Measurements from ENCODE around the gene CTRL.

The CTRL gene

DNA sequence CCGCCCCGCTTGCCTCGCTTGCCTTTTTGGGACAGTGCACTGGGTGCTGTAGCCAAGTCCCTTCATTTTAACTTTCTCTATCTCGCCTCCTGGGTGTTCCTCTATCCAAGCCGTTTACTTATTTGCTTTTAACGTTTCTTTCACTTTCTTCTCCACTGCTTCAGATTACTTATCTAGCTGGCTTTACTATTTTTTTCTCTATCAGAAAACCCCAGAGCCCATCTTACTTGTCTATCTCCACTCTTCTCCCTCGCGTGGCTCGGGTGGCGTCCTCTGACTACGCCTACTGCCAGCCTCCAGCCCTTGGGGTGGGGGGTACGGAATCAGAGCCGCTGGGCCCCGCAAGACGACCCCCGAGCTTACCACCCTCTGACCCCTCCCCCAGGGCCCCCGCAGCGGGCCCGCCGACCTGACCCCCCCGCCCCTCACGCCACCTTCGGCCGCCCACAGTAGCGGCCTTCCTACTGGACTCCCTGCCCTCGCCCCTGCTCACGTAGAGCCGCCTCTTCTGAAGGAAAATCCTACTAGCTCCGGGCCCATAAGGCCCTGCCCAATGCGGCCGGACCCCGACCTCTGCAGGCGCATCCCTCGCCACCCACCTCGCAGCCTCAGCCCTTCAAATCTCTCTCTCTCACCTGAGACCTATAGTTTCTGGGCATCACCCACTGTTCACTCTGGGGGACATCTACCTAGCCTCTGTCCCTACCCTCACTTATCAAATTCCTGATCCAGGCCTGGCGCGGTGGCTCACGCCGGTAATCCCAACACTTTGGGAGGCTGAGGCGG is 37.8 kb upstream of the CTRL start:
- TF ChIP-seq, protein P1, sequence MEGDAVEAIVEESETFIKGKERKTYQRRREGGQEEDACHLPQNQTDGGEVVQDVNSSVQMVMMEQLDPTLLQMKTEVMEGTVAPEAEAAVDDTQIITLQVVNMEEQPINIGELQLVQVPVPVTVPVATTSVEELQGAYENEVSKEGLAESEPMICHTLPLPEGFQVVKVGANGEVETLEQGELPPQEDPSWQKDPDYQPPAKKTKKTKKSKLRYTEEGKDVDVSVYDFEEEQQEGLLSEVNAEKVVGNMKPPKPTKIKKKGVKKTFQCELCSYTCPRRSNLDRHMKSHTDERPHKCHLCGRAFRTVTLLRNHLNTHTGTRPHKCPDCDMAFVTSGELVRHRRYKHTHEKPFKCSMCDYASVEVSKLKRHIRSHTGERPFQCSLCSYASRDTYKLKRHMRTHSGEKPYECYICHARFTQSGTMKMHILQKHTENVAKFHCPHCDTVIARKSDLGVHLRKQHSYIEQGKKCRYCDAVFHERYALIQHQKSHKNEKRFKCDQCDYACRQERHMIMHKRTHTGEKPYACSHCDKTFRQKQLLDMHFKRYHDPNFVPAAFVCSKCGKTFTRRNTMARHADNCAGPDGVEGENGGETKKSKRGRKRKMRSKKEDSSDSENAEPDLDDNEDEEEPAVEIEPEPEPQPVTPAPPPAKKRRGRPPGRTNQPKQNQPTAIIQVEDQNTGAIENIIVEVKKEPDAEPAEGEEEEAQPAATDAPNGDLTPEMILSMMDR (IDR thresholded peaks at IDR 0.05) = no peak

DNA sequence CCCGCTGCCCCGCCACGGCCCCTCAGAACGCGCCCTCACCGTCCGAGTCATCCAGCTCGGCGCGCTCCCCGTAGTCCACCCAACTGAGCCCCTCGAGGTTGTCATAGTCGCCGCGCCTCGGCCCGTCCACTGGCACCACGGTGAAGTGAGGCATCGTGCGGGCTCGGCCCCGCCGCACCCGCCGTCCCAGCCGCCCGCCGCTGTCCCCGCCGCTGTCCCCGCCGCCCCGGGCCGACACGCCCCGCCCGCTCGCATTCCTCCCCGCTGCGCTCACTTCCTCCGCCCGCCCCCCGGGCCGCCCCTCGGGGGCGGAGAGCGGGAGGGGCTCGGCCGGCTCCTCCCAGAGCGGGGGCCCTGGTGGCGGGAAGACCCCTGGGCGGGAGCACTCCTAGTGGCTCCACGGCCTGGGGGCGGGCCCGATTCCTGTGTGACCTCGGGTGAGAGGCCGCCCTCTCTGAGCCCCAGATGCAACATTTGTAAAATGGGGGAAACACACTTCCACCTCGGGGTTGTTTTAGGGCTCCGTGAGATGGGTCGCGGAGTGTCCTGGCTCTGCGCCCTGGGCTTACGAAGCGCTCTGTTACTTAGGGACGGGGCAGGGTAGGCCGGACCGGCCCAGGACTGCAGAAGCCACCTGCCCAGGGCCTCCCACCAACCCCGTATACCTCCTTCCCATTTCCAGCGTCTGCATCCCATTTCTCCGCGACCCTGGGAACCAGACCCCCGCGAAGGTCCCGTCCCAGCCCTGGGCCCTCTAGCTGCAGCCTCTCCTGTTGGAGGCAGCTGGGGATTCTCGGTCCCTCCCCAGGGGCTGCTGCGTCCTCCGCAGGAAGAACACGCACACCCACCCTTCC is 37.0 kb upstream of the CTRL start, which contains the start of gene SLC12A4:
SLC12A4 (minus strand) TSS at position 238 of the 854 bp plus-strand sequence; CDS start at position 154, 84 bp downstream.
- TF ChIP-seq, protein P1 (IDR thresholded peaks at IDR 0.05) = no peak

DNA sequence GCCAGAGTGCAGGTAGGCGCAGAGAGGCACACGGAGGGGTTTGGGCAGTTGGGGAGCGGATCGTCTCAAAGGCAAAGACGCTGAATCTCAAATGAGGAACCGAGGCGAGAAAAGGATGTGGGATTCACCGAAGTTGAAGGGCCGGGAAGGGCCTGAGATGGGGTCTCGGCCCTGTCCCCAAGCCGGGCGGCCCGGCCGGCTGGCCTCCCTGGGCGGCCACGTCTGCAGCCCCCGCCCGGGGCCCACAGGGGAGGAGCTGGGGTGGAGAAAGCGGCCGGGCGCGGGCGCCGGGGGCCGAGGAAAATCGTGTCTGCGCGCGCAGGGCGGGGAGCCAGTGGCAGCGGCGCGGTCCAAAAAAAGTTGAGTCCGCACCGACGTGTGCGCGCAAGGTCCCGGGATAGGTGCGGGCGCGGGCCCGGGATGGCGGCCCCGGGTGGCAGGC is 36.3 kb upstream of the CTRL start:
- TF ChIP-seq, protein P1 (IDR thresholded peaks at IDR 0.05) = no peak

DNA sequence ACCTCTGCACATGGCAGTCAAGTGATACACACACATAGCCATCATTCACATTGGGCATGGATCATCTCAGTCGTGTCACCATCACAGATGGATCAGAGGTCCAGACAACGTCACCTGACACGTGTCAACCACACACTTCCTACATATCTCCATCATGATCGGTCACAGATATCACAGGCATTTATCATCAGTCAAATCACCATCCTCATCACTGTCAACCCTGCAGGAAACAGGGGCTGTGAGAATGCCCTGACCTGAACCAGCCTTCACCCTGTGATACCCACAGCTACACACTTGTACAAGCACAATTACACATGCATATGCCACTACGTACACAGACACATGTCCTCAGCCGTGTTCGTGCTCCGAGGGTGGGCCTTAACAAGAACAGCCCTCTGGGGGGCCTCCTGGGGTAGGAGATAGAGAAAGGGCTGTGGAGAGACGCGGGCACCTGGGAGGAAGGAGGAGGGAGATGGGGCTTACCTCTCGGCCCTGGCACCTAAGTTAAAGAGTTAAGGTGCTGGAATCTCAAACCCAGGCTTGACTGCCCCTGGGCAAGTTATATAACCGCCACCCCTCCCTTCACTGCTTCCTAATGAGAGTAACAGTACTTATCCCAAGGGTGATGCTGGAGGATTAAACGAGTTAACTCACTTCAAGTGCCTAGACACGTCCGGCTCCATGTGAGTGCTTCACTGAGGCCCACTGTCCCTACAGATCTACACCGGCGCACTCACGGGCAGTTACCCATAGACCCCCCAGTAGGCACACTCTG is 35.7 kb upstream of the CTRL start:
- TF ChIP-seq, protein P1 (IDR thresholded peaks at IDR 0.05) = no peak

DNA sequence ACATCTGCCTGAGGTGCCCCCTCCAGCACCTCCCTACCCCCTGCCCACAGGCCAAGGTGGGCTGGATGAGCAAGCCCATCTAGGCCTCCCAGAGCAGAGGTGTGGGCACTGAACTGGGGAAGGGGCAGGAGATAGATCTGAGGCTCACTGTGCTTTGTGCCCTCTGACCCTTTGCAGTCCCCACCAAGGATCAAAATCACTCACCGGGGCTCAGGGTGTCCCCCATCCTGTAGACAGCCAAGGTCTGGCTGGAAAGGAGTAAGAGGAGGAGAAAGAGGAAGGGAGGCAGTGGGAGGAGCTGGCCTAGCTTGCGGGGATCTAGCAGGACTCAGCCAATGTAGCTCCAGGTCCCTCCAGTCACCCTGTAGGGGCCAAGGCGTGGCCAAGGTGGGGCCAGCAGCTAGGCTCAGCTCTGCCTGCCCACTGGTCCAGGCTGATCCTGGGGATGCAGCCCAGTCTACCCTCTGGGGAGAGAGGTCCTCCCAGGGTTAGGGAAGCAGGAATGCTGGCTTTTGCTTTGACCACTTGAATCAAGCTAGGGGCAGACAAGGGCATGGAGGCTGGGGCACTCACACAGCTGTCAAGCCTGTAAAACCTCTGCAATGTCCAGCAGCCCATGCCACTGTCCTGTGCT is 35.0 kb upstream of the CTRL start:
- TF ChIP-seq, protein P1 (IDR thresholded peaks at IDR 0.05) = no peak

DNA sequence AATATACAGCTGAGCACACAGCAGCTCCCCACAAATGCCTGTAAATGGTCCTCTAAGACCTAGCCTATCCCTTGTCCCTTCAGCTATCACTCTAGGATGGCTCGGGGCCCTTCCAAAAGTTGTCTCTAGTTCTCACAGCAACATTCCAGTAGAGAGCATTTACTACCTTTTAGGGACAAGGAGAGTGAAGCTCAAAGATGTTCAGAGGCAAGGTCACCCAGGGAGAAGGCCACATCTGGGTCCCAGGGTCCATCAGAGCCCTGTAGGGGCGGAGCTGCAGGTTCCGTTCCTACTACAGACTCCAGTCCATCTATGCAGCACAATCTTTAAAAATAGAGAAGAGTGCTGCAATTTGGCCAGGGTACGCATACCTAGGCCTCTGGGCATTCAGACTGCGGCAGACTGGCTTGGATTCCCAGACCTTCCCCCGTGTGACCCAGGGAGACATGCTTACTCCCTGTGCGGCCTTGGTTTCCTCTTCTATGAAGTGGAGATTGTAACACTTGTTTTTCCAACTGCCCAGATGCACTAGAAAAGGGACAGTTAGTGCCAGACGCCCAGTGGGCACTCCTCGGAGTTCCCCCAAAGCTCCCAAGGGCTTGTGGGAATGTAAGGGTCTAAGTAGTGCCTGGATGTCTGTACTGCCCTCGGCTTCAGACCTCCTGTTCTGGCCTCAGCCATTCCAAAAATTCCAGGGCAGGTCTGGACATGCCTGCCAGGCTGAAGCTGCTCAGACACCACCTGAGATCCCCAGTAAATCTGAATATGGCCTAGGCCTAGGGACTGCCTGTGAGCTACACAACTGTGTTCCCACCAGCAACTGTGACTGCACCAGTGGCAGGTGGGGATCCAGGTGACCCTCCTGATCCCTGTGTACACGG is 34.2 kb upstream of the CTRL start:
- TF ChIP-seq, protein P1 (IDR thresholded peaks at IDR 0.05) = no peak

All from LNCAP (cell line).